Ovary (tissue), 3 donors: ENCODE data around the gene ZNF740.

Experiments used
- EP300 ChIP-seq: sonication (generic); formaldehyde crosslinking; IDR thresholded peaks from one replicate; pipeline ENCODE4 v1.6.1; 2017; ENCODE audit warnings: antibody characterized with exemption
- TF ChIP-seq, protein P1 (sequence below), 3 donors: fragments of 450-650 bp in 2 of 3; fragments of 200-600 bp in 1 of 3; IDR thresholded peaks; one replicate each; pipeline versions ENCODE4 v1.5.1 to v1.8.0; 2016 to 2022; ENCODE audit warnings: antibody characterized with exemption in 3 of 3, mild to moderate bottlenecking in 1 of 3
- donor health status: DM: no; HTN: no; CAD: no.

DNA sequence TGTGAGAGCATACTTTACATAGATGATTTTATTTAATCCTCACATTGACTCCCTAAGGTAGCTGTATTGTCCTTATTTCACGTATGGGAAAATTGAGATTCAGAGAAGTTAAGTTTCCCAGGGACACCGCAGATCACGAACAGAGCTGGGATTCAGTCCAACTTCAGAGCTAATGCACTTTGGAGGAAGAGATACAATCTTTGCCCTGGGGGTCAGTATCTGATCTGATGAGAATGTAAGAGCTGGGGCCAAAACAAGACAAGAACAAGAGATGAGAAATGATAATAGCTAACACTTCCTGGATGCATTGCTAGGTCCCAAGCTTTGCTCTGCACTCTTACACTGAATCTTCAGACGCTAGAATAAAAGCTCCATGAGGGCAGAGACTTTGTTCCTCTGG lies 6.2 kb downstream of the ZNF740 start:
- TF ChIP-seq, protein P1, sequence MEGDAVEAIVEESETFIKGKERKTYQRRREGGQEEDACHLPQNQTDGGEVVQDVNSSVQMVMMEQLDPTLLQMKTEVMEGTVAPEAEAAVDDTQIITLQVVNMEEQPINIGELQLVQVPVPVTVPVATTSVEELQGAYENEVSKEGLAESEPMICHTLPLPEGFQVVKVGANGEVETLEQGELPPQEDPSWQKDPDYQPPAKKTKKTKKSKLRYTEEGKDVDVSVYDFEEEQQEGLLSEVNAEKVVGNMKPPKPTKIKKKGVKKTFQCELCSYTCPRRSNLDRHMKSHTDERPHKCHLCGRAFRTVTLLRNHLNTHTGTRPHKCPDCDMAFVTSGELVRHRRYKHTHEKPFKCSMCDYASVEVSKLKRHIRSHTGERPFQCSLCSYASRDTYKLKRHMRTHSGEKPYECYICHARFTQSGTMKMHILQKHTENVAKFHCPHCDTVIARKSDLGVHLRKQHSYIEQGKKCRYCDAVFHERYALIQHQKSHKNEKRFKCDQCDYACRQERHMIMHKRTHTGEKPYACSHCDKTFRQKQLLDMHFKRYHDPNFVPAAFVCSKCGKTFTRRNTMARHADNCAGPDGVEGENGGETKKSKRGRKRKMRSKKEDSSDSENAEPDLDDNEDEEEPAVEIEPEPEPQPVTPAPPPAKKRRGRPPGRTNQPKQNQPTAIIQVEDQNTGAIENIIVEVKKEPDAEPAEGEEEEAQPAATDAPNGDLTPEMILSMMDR (IDR thresholded peaks at IDR 0.05), result no peak
- no peak for TF ChIP-seq EP300
